Caco-2 (cell line): Measurements from ENCODE around the gene PLSCR2. TPM values are rescaled to one million over a fixed set of nuclear protein-coding genes. Genes with fewer than 3 reads are reported as not detected.

Source experiments
- BruUV-seq: library from RNA; stranded (reverse); fragments of 400-500 nt; replicated peaks from 2 replicates; lab custom pipeline; 2021; lab: Mats Ljungman, UMichigan
- CTCF ChIA-PET: fragments of 300-600 bp; sonication (Branson Sonifier 250); formaldehyde crosslinking; loops from one replicate; lab custom pipeline; 2022; ENCODE audit warnings: antibody characterized with exemption; lab: Charles Lee
- POLR2A ChIA-PET: fragments of 300-600 bp; sonication (Branson Sonifier 250); formaldehyde crosslinking; loops from one replicate; lab custom pipeline; 2022; ENCODE audit warnings: antibody characterized with exemption; lab: Charles Lee
- DNase-seq, 2 experiments: peaks; one replicate each; pipeline versions ENCODE4 v3.0.0 to v3.0.0-alpha.2; 2020 to 2022
- H3K27me3 ChIP-seq: replicated peaks from 2 replicates; pipeline ENCODE4 v1.6.0; 2011; ENCODE audit warnings: low read length; ENCODE audit not compliant: control insufficient read depth, insufficient read depth
- H3K36me3 ChIP-seq: 2 replicates; pipeline ENCODE4 v1.5.1; 2011; ENCODE audit warnings: low read length; ENCODE audit not compliant: control insufficient read depth, insufficient read depth
- H3K4me1 ChIP-seq: fragments of 250-450 bp; sonication (Bioruptor Pico); 2 replicates; pipeline ENCODE4 v1.5.1; 2020; ENCODE audit warnings: mild to moderate bottlenecking
- H3K4me3 ChIP-seq: 2 replicates; pipeline ENCODE4 v1.5.1; 2011; ENCODE audit warnings: low read depth, mild to moderate bottlenecking, control low read depth, low read length
- H3K9me3 ChIP-seq: fragments of 250-450 bp; sonication (Bioruptor Pico); 2 replicates; pipeline ENCODE4 v1.5.1; 2020; ENCODE audit warnings: mild to moderate bottlenecking, moderate library complexity
- H3K27ac Mint-ChIP-seq: one replicate; pipeline ENCODE4 v1.8.0; 2022; ENCODE audit warnings: mixed read lengths; ENCODE audit not compliant: unreplicated experiment
- H3K27me3 Mint-ChIP-seq: one replicate; pipeline ENCODE4 v1.8.0; 2022; ENCODE audit warnings: mixed read lengths; ENCODE audit not compliant: insufficient read depth, unreplicated experiment
- H3K36me3 Mint-ChIP-seq: one replicate; pipeline ENCODE4 v1.8.0; 2022; ENCODE audit warnings: mild to moderate bottlenecking, mixed read lengths; ENCODE audit not compliant: insufficient read depth, unreplicated experiment
- H3K4me1 Mint-ChIP-seq: one replicate; pipeline ENCODE4 v1.8.0; 2022; ENCODE audit warnings: low read depth, mixed read lengths; ENCODE audit not compliant: unreplicated experiment
- H3K4me3 Mint-ChIP-seq: one replicate; pipeline ENCODE4 v1.8.0; 2022; ENCODE audit warnings: mild to moderate bottlenecking, moderate library complexity, mixed read lengths; ENCODE audit not compliant: unreplicated experiment
- H3K9me3 Mint-ChIP-seq: one replicate; pipeline ENCODE4 v1.8.0; 2022; ENCODE audit warnings: mixed read lengths; ENCODE audit not compliant: unreplicated experiment
- CTCF ChIP-seq, 2 experiments: fragments of 200-600 bp in 1 of 2; IDR thresholded peaks; 1 replicate in 1 of 2; 2 replicates in 1 of 2; pipeline versions ENCODE4 v1.5.1 to v1.8.0; 2011 to 2022; ENCODE audit warnings: antibody characterized with exemption in 1 of 2, control low read depth in 1 of 2, inconsistent platforms in 1 of 2, low read depth in 1 of 2, low read length in 1 of 2, mild to moderate bottlenecking in 1 of 2, moderate library complexity in 1 of 2; ENCODE audit not compliant: insufficient read depth in 1 of 2, severe bottlenecking in 1 of 2, unreplicated experiment in 1 of 2
- intact Hi-C: fragments of 100-400 bp; cut with micrococcal nuclease; formaldehyde crosslinking; loops from one replicate; pipeline ENCODE4 v1.10.0; 2022; ENCODE audit not compliant: unreplicated experiment
- total RNA-seq: library from RNA; stranded (reverse); gene quantifications from 2 replicates; pipeline ENCODE4 v1.2.3, GENCODE V29; 2022

PLSCR2 gene
- total RNA-seq, 1 experiment from 2014 or later: not detected

- no peaks in the 10 kb centered on the region for H3K27me3 Mint-ChIP-seq
- Histone ChIP-seq H3K27me3 (no peaks in the 10 kb centered on the region), H3K36me3 (no peaks in the 10 kb centered on the region), H3K4me1 (peaks cover 25% of the 10 kb centered on the region; the same call in 1 of the 2 replicates), H3K4me3 (no peak overlapping the region), H3K9me3 (no peaks in the 10 kb centered on the region)
- H3K9me3 Mint-ChIP-seq: no peaks in the 10 kb centered on the region
- CTCF ChIA-PET: no interaction called here
- POLR2A ChIA-PET: no interaction called here
- intact Hi-C loops: no loop called here
- no peaks in the 10 kb centered on the region for H3K36me3 Mint-ChIP-seq
- DNase-seq: no peak
- no peak overlapping the region for H3K27ac Mint-ChIP-seq
- TF ChIP-seq CTCF (IDR thresholded peaks at IDR 0.05; ENCODE audit: insufficient read depth in 1 of 2, low read depth in 1 of 2, low read length in 1 of 2, severe bottlenecking in 1 of 2, unreplicated experiment in 1 of 2): no peak
- peaks cover 17% of the 10 kb centered on the region for H3K4me1 Mint-ChIP-seq
- BruUV-seq: no TSS peak
- no peak overlapping the region for H3K4me3 Mint-ChIP-seq
Observed at GRCh38 chr3:146505516-146505915, 36.2 kb upstream of the PLSCR2 start.

- CTCF ChIA-PET: no interaction called here
- Mint-ChIP-seq H3K4me1 (peaks cover 17% of the 10 kb centered on the region), H3K27me3 (no peaks in the 10 kb centered on the region), H3K4me3 (peak overlapping the region; percentile 44), H3K27ac (no peak overlapping the region), H3K36me3 (no peaks in the 10 kb centered on the region), H3K9me3 (no peaks in the 10 kb centered on the region)
- H3K27me3 ChIP-seq: no peaks in the 10 kb centered on the region
- no peaks in the 10 kb centered on the region for H3K36me3 ChIP-seq
- peaks cover 25% of the 10 kb centered on the region; the same call in 1 of the 2 replicates for H3K4me1 ChIP-seq
- no peak overlapping the region for H3K4me3 ChIP-seq
- POLR2A ChIA-PET: no interaction called here
- intact Hi-C loops: no loop called here
- BruUV-seq: no TSS peak
- no peaks in the 10 kb centered on the region for H3K9me3 ChIP-seq
- no peak for TF ChIP-seq CTCF (IDR thresholded peaks at IDR 0.05; ENCODE audit: insufficient read depth in 1 of 2, low read depth in 1 of 2, low read length in 1 of 2, severe bottlenecking in 1 of 2, unreplicated experiment in 1 of 2)
- DNase-seq: no peak
Observed at GRCh38 chr3:146504498-146505197, 35.3 kb upstream of the PLSCR2 start.

GRCh38 chr3:146503461-146504202 is 34.3 kb upstream of the PLSCR2 start:
- Mint-ChIP-seq H3K4me1 (peaks cover 17% of the 10 kb centered on the region), H3K27me3 (no peaks in the 10 kb centered on the region), H3K9me3 (no peaks in the 10 kb centered on the region), H3K36me3 (no peaks in the 10 kb centered on the region), H3K4me3 (peak overlapping the region; percentile 44), H3K27ac (peak overlapping the region; percentile 43)
- no peaks in the 10 kb centered on the region for H3K36me3 ChIP-seq
- no peak overlapping the region for H3K4me3 ChIP-seq
- peak in 1 of 2 experiments; percentile 36 for DNase-seq
- intact Hi-C loops: loop anchor here (1.0 kb wide), 1 partner anchor 74 kb away; no protein-coding TSS in a partner anchor
- ChIA-PET CTCF (no interaction called here), POLR2A (no interaction called here)
- H3K27me3 ChIP-seq: no peaks in the 10 kb centered on the region
- no TSS peak for BruUV-seq
- TF ChIP-seq CTCF (IDR thresholded peaks at IDR 0.05; ENCODE audit: insufficient read depth in 1 of 2, low read depth in 1 of 2, low read length in 1 of 2, severe bottlenecking in 1 of 2, unreplicated experiment in 1 of 2): peak in 1 of 2 experiments; percentile 18
- H3K9me3 ChIP-seq: no peaks in the 10 kb centered on the region
- H3K4me1 ChIP-seq: peaks cover 25% of the 10 kb centered on the region; the same call in 1 of the 2 replicates
